HCT116 (cell line): ENCODE results near the gene CDC42SE2. TPM values are rescaled to one million over a fixed set of nuclear protein-coding genes. Genes with fewer than 3 reads are reported as not detected.

ENCODE experiments used
- ATAC-seq: fragments of 200-7000 bp; cut with Tn5 transposase; 2 replicates; pipeline ENCODE4 v1.9.1; 2020; ENCODE audit warnings: mild to moderate bottlenecking, moderate library complexity
- BruUV-seq: library from RNA; stranded (reverse); fragments of 400-500 nt; replicated peaks from 2 replicates; lab custom pipeline; 2021; lab: Mats Ljungman, UMichigan
- CTCF ChIA-PET: fragments of 300-600 bp; sonication (Branson Sonifier 250); formaldehyde crosslinking; loops from one replicate; lab custom pipeline; 2021; ENCODE audit warnings: antibody characterized with exemption; lab: Charles Lee
- POLR2A ChIA-PET: fragments of 300-600, 350-600 bp; sonication (Branson Sonifier 250); formaldehyde crosslinking; loops from one replicate; lab custom pipeline; 2021; ENCODE audit warnings: antibody characterized with exemption; lab: Charles Lee
- RAD21 ChIA-PET, 2 experiments: fragments of 300-600 bp; sonication (Branson Sonifier 250); formaldehyde crosslinking; loops; one replicate each; lab custom pipeline; 2023; ENCODE audit warnings: low total read pairs in 2 of 2; ENCODE audit not compliant: uncharacterized antibody in 2 of 2, unreplicated experiment in 2 of 2, low non-redundant PET in 1 of 2; lab: Charles Lee
- DNase-seq: peaks from one replicate; pipeline ENCODE4 v3.0.0-alpha.2; 2010; ENCODE audit warnings: low read depth, low spot score
- H2AFZ ChIP-seq: fragments of 200-600 bp; shearing (Covaris generic), sonication (generic); 2 replicates; pipeline ENCODE4 v1.6.1; 2017; ENCODE audit warnings: low read depth, mixed run types, mixed read lengths, antibody characterized with exemption, low read length; ENCODE audit not compliant: poor library complexity, severe bottlenecking
- H3K27ac ChIP-seq: 2 replicates; pipeline ENCODE4 v1.5.1; 2012; ENCODE audit warnings: low read depth, low read length
- H3K27me3 ChIP-seq: fragments of 200-600 bp; sonication (generic); 2 replicates; pipeline ENCODE4 v1.6.1; 2016; ENCODE audit warnings: mixed run types, low read length, mixed read lengths; ENCODE audit not compliant: insufficient read depth
- H3K36me3 ChIP-seq, 2 experiments: fragments of 200-500 bp in 1 of 2; fragments of 200-600 bp in 1 of 2; sonication (Bioruptor generic) in 1 of 2; sonication (generic) in 1 of 2; 2 replicates each; pipeline versions ENCODE4 v1.5.1 to v1.6.1; 2014 to 2016; ENCODE audit warnings: low read length in 2 of 2, inconsistent platforms in 1 of 2, mixed read lengths in 1 of 2, mixed run types in 1 of 2; ENCODE audit not compliant: insufficient read depth in 2 of 2, control insufficient read depth in 1 of 2
- H3K4me1 ChIP-seq, 2 experiments: fragments of 200-600 bp in 1 of 2; sonication (generic) in 1 of 2; 2 replicates each; pipeline versions ENCODE4 v1.5.1 to v1.6.1; 2012 to 2017; ENCODE audit warnings: low read length in 2 of 2, inconsistent platforms in 1 of 2, mild to moderate bottlenecking in 1 of 2, mixed read lengths in 1 of 2, mixed run types in 1 of 2, moderate library complexity in 1 of 2; ENCODE audit not compliant: insufficient read depth in 2 of 2, control insufficient read depth in 1 of 2
- H3K4me2 ChIP-seq: fragments of 200-600 bp; sonication (generic); 2 replicates; pipeline ENCODE4 v1.6.1; 2017; ENCODE audit warnings: mixed run types, low read length, mixed read lengths
- H3K4me3 ChIP-seq, 2 experiments: fragments of 200-600 bp in 1 of 2; sonication (generic) in 1 of 2; replicated peaks in 1 of 2; 2 replicates each; pipeline ENCODE4 v1.5.1; 2011 to 2016; ENCODE audit warnings: low read length in 2 of 2, control low read depth in 1 of 2, low read depth in 1 of 2, mild to moderate bottlenecking in 1 of 2, mixed read lengths in 1 of 2, mixed run types in 1 of 2
- H3K79me2 ChIP-seq: fragments of 200-600 bp; sonication (generic); 2 replicates; pipeline ENCODE4 v1.6.1; 2017; ENCODE audit warnings: mild to moderate bottlenecking, mixed run types, low read length, moderate library complexity, mixed read lengths; ENCODE audit not compliant: insufficient read depth
- H3K9ac ChIP-seq: fragments of 200-600 bp; sonication (generic); 2 replicates; pipeline ENCODE4 v1.6.1; 2016; ENCODE audit warnings: low read length, mixed read lengths
- H3K9me2 ChIP-seq: fragments of 200-600 bp; sonication (generic), shearing (Covaris generic); 2 replicates; pipeline ENCODE4 v1.6.1; 2017; ENCODE audit warnings: mixed run types, mild to moderate bottlenecking, moderate library complexity; ENCODE audit not compliant: insufficient read depth
- H3K9me3 ChIP-seq, 2 experiments: fragments of 200-500 bp in 1 of 2; fragments of 200-600 bp in 1 of 2; sonication (Bioruptor generic) in 1 of 2; sonication (generic) in 1 of 2; 2 replicates each; pipeline ENCODE4 v1.6.1; 2014 to 2017; ENCODE audit warnings: low read length in 2 of 2, mixed read lengths in 2 of 2, inconsistent platforms in 1 of 2, low read depth in 1 of 2, mild to moderate bottlenecking in 1 of 2, mixed run types in 1 of 2, moderate library complexity in 1 of 2; ENCODE audit not compliant: control insufficient read depth in 1 of 2, insufficient read depth in 1 of 2
- H4K20me1 ChIP-seq: fragments of 200-600 bp; sonication (generic), shearing (Covaris generic); 2 replicates; pipeline ENCODE4 v1.6.1; 2017; ENCODE audit warnings: mixed run types, mild to moderate bottlenecking, moderate library complexity; ENCODE audit not compliant: insufficient read depth
- ATF3 ChIP-seq: IDR thresholded peaks from 2 replicates; pipeline ENCODE4 v1.6.1; 2012
- CEBPB ChIP-seq: IDR thresholded peaks from 2 replicates; pipeline ENCODE4 v1.6.1; 2012; ENCODE audit warnings: low read depth
- EGR1 ChIP-seq: IDR thresholded peaks from 2 replicates; pipeline ENCODE4 v1.6.1; 2012; ENCODE audit warnings: low read depth
- EZH2 ChIP-seq: fragments of 200-600 bp; sonication (generic); IDR thresholded peaks from 2 replicates; pipeline ENCODE4 v1.6.1; 2017; ENCODE audit warnings: antibody characterized with exemption, mixed run types
- EZH2phosphoT487 ChIP-seq: fragments of 200-600 bp; IDR thresholded peaks from 2 replicates; pipeline ENCODE4 v1.6.1; 2018; ENCODE audit warnings: antibody characterized with exemption, borderline replicate concordance
- FOSL1 ChIP-seq: IDR thresholded peaks from 2 replicates; pipeline ENCODE4 v1.6.1; 2012; ENCODE audit warnings: low read depth
- JUND ChIP-seq: IDR thresholded peaks from 2 replicates; pipeline ENCODE4 v1.6.1; 2012
- MAX ChIP-seq: IDR thresholded peaks from 2 replicates; pipeline ENCODE4 v1.6.1; 2012
- REST ChIP-seq: IDR thresholded peaks from 2 replicates; pipeline ENCODE4 v1.6.1; 2012; ENCODE audit warnings: low read depth
- SP1 ChIP-seq: IDR thresholded peaks from 2 replicates; pipeline ENCODE4 v1.6.1; 2012; ENCODE audit warnings: low read depth
- TCF7L2 ChIP-seq: IDR thresholded peaks from 2 replicates; pipeline ENCODE4 v1.7.0; 2011; ENCODE audit warnings: borderline replicate concordance, inconsistent platforms; ENCODE audit not compliant: insufficient read depth, insufficient read length; ENCODE audit errors: extremely low read depth
- ZFX ChIP-seq: fragments of 450-650 bp; IDR thresholded peaks from 2 replicates; pipeline ENCODE4 v1.6.1; 2017
- intact Hi-C: fragments of 100-400 bp; cut with micrococcal nuclease; formaldehyde crosslinking; loops from 2 replicates; pipeline ENCODE4 v1.10.0; 2022
- total RNA-seq: library from RNA; stranded (reverse); gene quantifications from one replicate; pipeline ENCODE4 v1.2.1, GENCODE V29; 2021; ENCODE audit not compliant: unreplicated experiment

Gene CDC42SE2
- total RNA-seq, 1 experiment from 2014 or later = 27.0 TPM

- TF ChIP-seq FOSL1 (no peak), TCF7L2 (no peak), EZH2 (no peak)
Measured at GRCh38 chr5:131393498-131393968, 129.7 kb downstream of the CDC42SE2 start (continued).

GRCh38 chr5:131394128-131394527 is 130.3 kb downstream of the CDC42SE2 start:
- Histone ChIP-seq H4K20me1 (no peaks in the 10 kb centered on the region), H3K79me2 (no peaks in the 10 kb centered on the region), H3K27ac (no peak overlapping the region), H3K4me1 (no peaks in the 10 kb centered on the region), H3K36me3 (peaks cover 9 to 26% of the 10 kb centered on the region in 2 experiments; a peak in 3 of 4 replicates), H3K4me3 (no peak overlapping the region), H3K9ac (no peak overlapping the region), H3K4me2 (no peak overlapping the region), H3K9me3 (no peaks in the 10 kb centered on the region), H2AFZ (no peak overlapping the region), H3K27me3 (no peaks in the 10 kb centered on the region), H3K9me2 (no peaks in the 10 kb centered on the region)
- ChIA-PET RAD21 (no interaction called here), CTCF (no interaction called here), POLR2A (no interaction called here)
- ATAC-seq (no peak), DNase-seq (no peak)
- intact Hi-C loops = no loop called here
- BruUV-seq = TSS peak; percentile 19
- TF ChIP-seq CEBPB (no peak), REST (no peak), EGR1 (no peak), TCF7L2 (no peak), MAX (no peak), ATF3 (no peak), EZH2 (no peak), ZFX (no peak), SP1 (no peak), EZH2phosphoT487 (no peak), FOSL1 (no peak), JUND (no peak)
